Hepatocyte (in vitro differentiated cells): ENCODE data around the gene HSPB6.

Experiments
- EZH2 ChIP-seq: fragments of 200-600 bp; sonication (generic); IDR thresholded peaks from 2 replicates; pipeline ENCODE4 v1.6.1; 2016; ENCODE audit warnings: antibody characterized with exemption, mild to moderate bottlenecking, borderline replicate concordance
- TF ChIP-seq, protein P1 (sequence below): fragments of 200-600 bp; sonication (generic); IDR thresholded peaks from 2 replicates; pipeline ENCODE4 v1.5.1; 2016; ENCODE audit warnings: antibody characterized with exemption, mild to moderate bottlenecking; ENCODE audit not compliant: poor library complexity

DNA sequence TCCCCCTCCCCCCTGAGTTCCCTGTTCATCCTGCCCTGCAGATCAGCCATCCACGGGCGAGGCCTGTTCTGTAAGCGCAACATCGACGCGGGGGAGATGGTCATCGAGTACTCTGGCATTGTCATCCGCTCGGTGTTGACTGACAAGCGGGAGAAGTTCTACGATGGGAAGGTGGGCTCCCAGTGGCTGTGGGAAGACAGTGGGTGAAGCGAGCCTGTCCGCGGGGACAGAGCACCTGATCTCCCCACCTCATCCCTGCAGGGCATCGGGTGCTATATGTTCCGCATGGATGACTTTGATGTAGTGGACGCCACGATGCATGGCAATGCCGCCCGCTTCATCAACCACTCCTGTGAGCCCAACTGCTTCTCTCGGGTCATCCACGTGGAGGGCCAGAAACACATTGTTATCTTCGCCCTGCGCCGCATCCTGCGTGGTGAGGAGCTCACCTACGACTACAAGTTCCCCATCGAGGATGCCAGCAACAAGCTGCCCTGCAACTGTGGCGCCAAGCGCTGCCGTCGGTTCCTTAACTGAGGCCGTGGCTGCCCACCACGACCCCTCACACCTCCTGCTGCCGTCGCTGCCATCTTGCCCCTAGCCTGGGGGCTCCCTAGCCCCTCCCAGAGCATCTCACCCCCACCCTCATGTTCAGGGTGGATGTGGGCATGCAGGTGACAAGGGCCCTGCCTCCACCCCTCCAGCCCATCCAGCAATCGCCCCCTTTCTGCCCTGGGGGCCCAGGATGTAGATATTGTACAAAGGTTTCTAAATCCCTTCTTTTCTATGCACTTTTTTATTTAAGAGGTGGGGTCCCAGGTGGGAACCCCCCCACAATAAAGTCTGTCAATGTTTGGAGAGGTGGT lies 18.6 kb downstream of the HSPB6 start:
- TF ChIP-seq, protein P1, sequence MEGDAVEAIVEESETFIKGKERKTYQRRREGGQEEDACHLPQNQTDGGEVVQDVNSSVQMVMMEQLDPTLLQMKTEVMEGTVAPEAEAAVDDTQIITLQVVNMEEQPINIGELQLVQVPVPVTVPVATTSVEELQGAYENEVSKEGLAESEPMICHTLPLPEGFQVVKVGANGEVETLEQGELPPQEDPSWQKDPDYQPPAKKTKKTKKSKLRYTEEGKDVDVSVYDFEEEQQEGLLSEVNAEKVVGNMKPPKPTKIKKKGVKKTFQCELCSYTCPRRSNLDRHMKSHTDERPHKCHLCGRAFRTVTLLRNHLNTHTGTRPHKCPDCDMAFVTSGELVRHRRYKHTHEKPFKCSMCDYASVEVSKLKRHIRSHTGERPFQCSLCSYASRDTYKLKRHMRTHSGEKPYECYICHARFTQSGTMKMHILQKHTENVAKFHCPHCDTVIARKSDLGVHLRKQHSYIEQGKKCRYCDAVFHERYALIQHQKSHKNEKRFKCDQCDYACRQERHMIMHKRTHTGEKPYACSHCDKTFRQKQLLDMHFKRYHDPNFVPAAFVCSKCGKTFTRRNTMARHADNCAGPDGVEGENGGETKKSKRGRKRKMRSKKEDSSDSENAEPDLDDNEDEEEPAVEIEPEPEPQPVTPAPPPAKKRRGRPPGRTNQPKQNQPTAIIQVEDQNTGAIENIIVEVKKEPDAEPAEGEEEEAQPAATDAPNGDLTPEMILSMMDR, result no peak
- no peak for TF ChIP-seq EZH2
